T-cell (primary cell): ENCODE data around the gene GCSAM. TPM values are rescaled to one million over a fixed set of nuclear protein-coding genes. Genes with fewer than 3 reads are reported as not detected.

Source experiments
- ATAC-seq, 4 experiments: fragments of 200-7000 bp in 3 of 4; fragments of 150-1000 bp in 1 of 4; cut with Tn5 transposase; replicated peaks in 1 of 4; 1 replicate in 3 of 4; 2 replicates in 1 of 4; pipeline ENCODE4 v1.10.0; 2021; ENCODE audit warnings: moderate library complexity in 3 of 4, mild to moderate bottlenecking in 2 of 4, moderate number of reproducible peaks in 1 of 4
- CTCF ChIA-PET, 2 donors: fragments of 300-600 bp; sonication (Branson Sonifier 250); formaldehyde crosslinking; loops; one replicate each; lab custom pipeline; 2022; ENCODE audit warnings: antibody characterized with exemption in 2 of 2; lab: Charles Lee
- POLR2A ChIA-PET, 2 donors: fragments of 300-600 bp; sonication (Branson Sonifier 250); formaldehyde crosslinking; loops; one replicate each; lab custom pipeline; 2022; ENCODE audit warnings: antibody characterized with exemption in 2 of 2; lab: Charles Lee
- DNase-seq, 35 experiments: peaks; one replicate each; pipeline versions ENCODE4 v3.0.0 to v3.0.0-alpha.2; 2013 to 2023
- H3K27ac ChIP-seq: one replicate; pipeline ENCODE4 v1.5.1; 2013; ENCODE audit warnings: low read length
- H3K27me3 ChIP-seq, 2 experiments: replicated peaks in 1 of 2; 1 replicate in 1 of 2; 2 replicates in 1 of 2; pipeline versions ENCODE4 v1.6.1 to v1.7.0; 2013; ENCODE audit warnings: low read length in 1 of 2, mixed read lengths in 1 of 2; ENCODE audit not compliant: control insufficient read depth in 2 of 2, insufficient read depth in 2 of 2; ENCODE audit errors: extremely low read depth in 1 of 2
- H3K36me3 ChIP-seq, 2 donors: 1 replicate in 1 of 2; 2 replicates in 1 of 2; pipeline versions ENCODE4 v1.6.1 to v1.7.0; 2013; ENCODE audit warnings: low read length in 1 of 2; ENCODE audit not compliant: control insufficient read depth in 2 of 2, insufficient read depth in 1 of 2; ENCODE audit errors: extremely low read depth in 1 of 2
- H3K4me1 ChIP-seq, 2 experiments: 1 replicate in 1 of 2; 2 replicates in 1 of 2; pipeline versions ENCODE4 v1.6.1 to v1.7.0; 2013; ENCODE audit warnings: low read length in 2 of 2, mixed read lengths in 1 of 2; ENCODE audit not compliant: insufficient read depth in 2 of 2, control insufficient read depth in 1 of 2; ENCODE audit errors: extremely low read depth in 1 of 2
- H3K4me3 ChIP-seq, 2 donors: 1 replicate in 1 of 2; 2 replicates in 1 of 2; pipeline versions ENCODE4 v1.5.1 to v1.7.0; 2013; ENCODE audit warnings: mild to moderate bottlenecking in 2 of 2, low read length in 1 of 2, moderate library complexity in 1 of 2; ENCODE audit not compliant: control insufficient read depth in 1 of 2; ENCODE audit errors: extremely low read depth in 1 of 2
- H3K9me3 ChIP-seq: 2 replicates; pipeline ENCODE4 v1.7.0; 2013
- H3K27ac Mint-ChIP-seq, 2 donors: one replicate each; pipeline ENCODE4 v1.8.0; 2020 to 2021; ENCODE audit warnings: mild to moderate bottlenecking in 2 of 2, mixed read lengths in 2 of 2
- H3K27me3 Mint-ChIP-seq, 2 donors: one replicate each; pipeline ENCODE4 v1.8.0; 2021 to 2022; ENCODE audit warnings: mixed read lengths in 2 of 2
- H3K36me3 Mint-ChIP-seq: one replicate; pipeline ENCODE4 v1.8.0; 2021; ENCODE audit warnings: mixed read lengths
- H3K4me1 Mint-ChIP-seq, 3 donors: one replicate each; pipeline ENCODE4 v1.8.0; 2020 to 2022; ENCODE audit warnings: mixed read lengths in 3 of 3, mild to moderate bottlenecking in 1 of 3
- H3K4me3 Mint-ChIP-seq, 3 donors: one replicate each; pipeline ENCODE4 v1.8.0; 2020 to 2022; ENCODE audit warnings: mild to moderate bottlenecking in 3 of 3, mixed read lengths in 3 of 3, moderate library complexity in 3 of 3
- H3K9me3 Mint-ChIP-seq, 3 donors: one replicate each; pipeline ENCODE4 v1.8.0; 2020 to 2022; ENCODE audit warnings: mixed read lengths in 3 of 3
- WGBS: methylation state at CpG from one replicate; pipeline ENCODE4 v1.1.5; 2013; ENCODE audit warnings: missing lambda C conversion rate; ENCODE audit not compliant: insufficient coverage; 5-methylcytosine and 5-hydroxymethylcytosine counted together
- total RNA-seq, 35 experiments: library from RNA in 6 of 35; stranded (reverse) in 6 of 35; fragments of 120-200 nt in 1 of 35; gene quantifications; one replicate each; pipeline versions ENCODE4 v1.2.1 to v1.2.4 and lab custom pipeline; 2013 to 2026

The GCSAM gene
- total RNA-seq, 5 donors from 2014 or later (not counting 1 experiment from before 2014, with no cell fraction given), result 15.8 to 21.6 (median 18.2) TPM

DNA sequence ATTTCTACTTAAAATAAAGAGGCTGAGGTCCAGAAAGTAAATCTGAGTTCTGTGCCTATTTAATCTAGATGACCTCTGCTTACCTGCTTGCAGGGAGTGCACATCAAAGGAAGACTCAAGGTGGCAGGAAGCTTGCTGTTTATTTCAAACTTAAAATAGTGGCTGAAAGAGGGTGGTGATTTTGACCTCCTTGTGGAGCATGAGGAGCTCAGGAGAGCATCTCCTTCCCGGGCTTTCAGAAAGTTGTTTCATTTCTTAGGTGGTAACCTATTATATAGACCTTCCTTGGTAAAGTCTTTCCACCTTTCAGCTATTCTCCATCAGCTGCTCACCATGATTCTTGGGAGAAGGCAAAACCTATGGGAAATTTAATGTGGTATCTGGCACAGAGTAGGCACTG is 494 bp downstream of the GCSAM start:
- ATAC-seq (peak in 3 of 4 experiments; percentile 5 to 27 (median 27)), DNase-seq (peak in 1 of 35 experiments; percentile 40)
- H3K27me3 Mint-ChIP-seq, result no peaks in the 10 kb centered on the region
- Histone ChIP-seq H3K4me1 (peaks cover 51 to 81% of the 10 kb centered on the region in 2 experiments), H3K4me3 (peak overlapping the region; percentile 46 to 64), H3K27ac (peak overlapping the region; percentile 87), H3K36me3 (no peaks in the 10 kb centered on the region), H3K27me3 (no peaks in the 10 kb centered on the region), H3K9me3 (no peaks in the 10 kb centered on the region)
- POLR2A ChIA-PET, result no interaction called here
- peak overlapping the region; percentile 86 to 92 (median 90) for H3K4me3 Mint-ChIP-seq
- no CpG with 5 or more reads among the region's 1 CpG for WGBS
- no peaks in the 10 kb centered on the region for H3K9me3 Mint-ChIP-seq
- H3K36me3 Mint-ChIP-seq, result no peaks in the 10 kb centered on the region
- peak overlapping the region; percentile 93 to 98 for H3K27ac Mint-ChIP-seq
- CTCF ChIA-PET, result interaction anchor here (1.1 to 1.3 kb wide), 2 partner anchors 8 to 21 kb away, joined by 3 to 7 read pairs; no protein-coding TSS in a partner anchor
- H3K4me1 Mint-ChIP-seq, result peaks cover 92 to 95% (median 92%) of the 10 kb centered on the region in 3 donors

DNA sequence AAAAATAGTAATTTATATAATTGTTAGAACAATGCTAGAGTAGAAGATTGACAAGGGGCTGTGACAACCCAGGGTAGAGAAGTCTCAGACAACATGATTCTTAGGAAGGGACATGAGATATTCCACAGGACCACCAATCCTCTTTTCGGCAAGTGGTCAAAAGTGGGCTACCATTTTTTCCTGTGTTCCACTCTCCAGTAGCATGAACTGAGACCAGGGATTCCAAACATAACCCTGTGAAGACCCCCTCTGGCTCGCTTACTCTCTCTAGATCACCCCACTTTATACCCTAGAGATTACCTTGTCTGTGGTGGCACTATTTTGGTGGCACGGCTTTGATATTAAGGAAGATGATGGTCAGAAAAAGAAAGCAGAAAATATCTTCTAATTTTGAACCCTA is 960 bp downstream of the GCSAM start:
- peak overlapping the region; percentile 46 to 64 for H3K4me3 ChIP-seq
- H3K27ac ChIP-seq, result peak overlapping the region; percentile 87
- WGBS, result 100% methylated on average over 1 of the region's 3 CpGs
- no peak for ATAC-seq
- Mint-ChIP-seq H3K36me3 (no peaks in the 10 kb centered on the region), H3K4me1 (peaks cover 92 to 95% (median 92%) of the 10 kb centered on the region in 3 donors), H3K9me3 (no peaks in the 10 kb centered on the region), H3K27ac (peak overlapping the region; percentile 93 to 98), H3K4me3 (peak overlapping the region; percentile 86 to 92 (median 90)), H3K27me3 (no peaks in the 10 kb centered on the region)
- H3K4me1 ChIP-seq, result peaks cover 52 to 85% of the 10 kb centered on the region in 2 experiments
- DNase-seq, result no peak
- ChIA-PET CTCF (interaction anchor here in 1 of 2 donors (1.1 kb wide), 1 partner anchor 21 kb away, joined by 7 read pairs; no protein-coding TSS in a partner anchor), POLR2A (no interaction called here)
- H3K9me3 ChIP-seq, result no peaks in the 10 kb centered on the region
- H3K36me3 ChIP-seq, result no peaks in the 10 kb centered on the region
- no peaks in the 10 kb centered on the region for H3K27me3 ChIP-seq

DNA sequence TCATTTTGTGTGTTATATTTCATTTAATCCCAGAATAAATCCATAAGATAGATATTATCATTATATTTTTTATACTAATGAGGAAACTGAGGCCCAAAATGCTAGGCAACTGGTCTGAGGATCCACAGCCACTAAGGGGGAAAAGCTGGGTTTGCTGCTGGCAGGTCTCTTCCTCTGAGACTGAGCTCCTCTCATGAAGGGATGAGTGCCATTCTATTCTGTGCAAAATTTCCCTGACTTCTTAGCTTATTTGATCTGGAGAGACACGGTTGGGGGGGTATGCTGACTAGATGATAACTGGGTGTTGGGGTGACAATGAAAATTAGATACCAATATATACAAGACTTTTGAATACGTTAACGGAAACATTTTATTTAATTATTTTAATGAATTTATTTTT is 1.9 kb downstream of the GCSAM start:
- peak overlapping the region; percentile 82 to 86 for H3K27ac Mint-ChIP-seq
- no CpG with 5 or more reads among the region's 3 CpGs for WGBS
- peak overlapping the region; percentile 83 for H3K27ac ChIP-seq
- no peak for ATAC-seq
- no peaks in the 10 kb centered on the region for H3K9me3 ChIP-seq
- ChIA-PET CTCF (interaction anchor here in 1 of 2 donors (1.3 kb wide), 1 partner anchor 19 kb away, joined by 3 read pairs; no protein-coding TSS in a partner anchor), POLR2A (interaction anchor here in 1 of 2 donors (0.6 kb wide), 1 partner anchor 163 kb away, joined by 4 read pairs; the partner anchor contains the start of gene SLC9C1)
- peaks cover 6% of the 10 kb centered on the region for H3K36me3 Mint-ChIP-seq
- peaks cover 93 to 95% (median 94%) of the 10 kb centered on the region in 3 donors for H3K4me1 Mint-ChIP-seq
- H3K4me3 ChIP-seq, result no peak overlapping the region
- H3K9me3 Mint-ChIP-seq, result no peaks in the 10 kb centered on the region
- DNase-seq, result no peak
- H3K36me3 ChIP-seq, result no peaks in the 10 kb centered on the region
- H3K27me3 Mint-ChIP-seq, result no peaks in the 10 kb centered on the region
- no peaks in the 10 kb centered on the region for H3K27me3 ChIP-seq
- H3K4me1 ChIP-seq, result peaks cover 53 to 86% of the 10 kb centered on the region in 2 experiments
- H3K4me3 Mint-ChIP-seq, result peak overlapping the region; percentile 55 to 64 (median 55)

DNA sequence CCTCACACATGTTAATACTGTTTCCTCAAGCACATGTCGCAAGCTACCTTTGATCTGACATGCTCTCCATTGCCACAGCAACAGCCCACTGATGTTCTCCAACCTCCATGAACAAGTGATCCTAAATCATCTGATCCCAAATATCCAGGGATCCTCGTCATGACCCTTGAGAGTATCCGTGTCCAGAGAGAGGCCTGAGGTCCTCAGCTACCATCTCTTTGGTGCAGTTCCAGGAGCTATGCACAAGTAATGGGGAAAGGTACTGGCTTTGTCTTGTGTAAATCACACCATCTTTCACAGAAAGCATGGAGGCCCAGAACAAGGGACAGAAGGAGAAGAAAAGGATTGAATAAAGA is 2.4 kb downstream of the GCSAM start:
- H3K36me3 Mint-ChIP-seq, result peaks cover 9% of the 10 kb centered on the region
- H3K27ac ChIP-seq, result peak overlapping the region; percentile 83
- H3K4me3 Mint-ChIP-seq, result peak overlapping the region in 2 of 3 donors; percentile 42 to 64
- H3K4me3 ChIP-seq, result no peak overlapping the region
- peaks cover 55 to 88% of the 10 kb centered on the region in 2 experiments for H3K4me1 ChIP-seq
- ChIA-PET CTCF (interaction anchor here (1.3 to 4.6 kb wide), 2 partner anchors 19 kb away, joined by 3 to 25 read pairs; no protein-coding TSS in a partner anchor), POLR2A (interaction anchor here in 1 of 2 donors (0.6 kb wide), 1 partner anchor 164 kb away, joined by 4 read pairs; the partner anchor contains the start of gene SLC9C1)
- WGBS, result no CpG with 5 or more reads among the region's 3 CpGs
- DNase-seq (no peak), ATAC-seq (no peak)
- H3K9me3 ChIP-seq, result no peaks in the 10 kb centered on the region
- H3K27me3 ChIP-seq, result no peaks in the 10 kb centered on the region
- H3K27ac Mint-ChIP-seq, result peak overlapping the region; percentile 82
- no peaks in the 10 kb centered on the region for H3K27me3 Mint-ChIP-seq
- peaks cover 0 to 2% of the 10 kb centered on the region in 2 donors for H3K36me3 ChIP-seq
- no peaks in the 10 kb centered on the region for H3K9me3 Mint-ChIP-seq
- H3K4me1 Mint-ChIP-seq, result peaks cover 93 to 95% (median 95%) of the 10 kb centered on the region in 3 donors

DNA sequence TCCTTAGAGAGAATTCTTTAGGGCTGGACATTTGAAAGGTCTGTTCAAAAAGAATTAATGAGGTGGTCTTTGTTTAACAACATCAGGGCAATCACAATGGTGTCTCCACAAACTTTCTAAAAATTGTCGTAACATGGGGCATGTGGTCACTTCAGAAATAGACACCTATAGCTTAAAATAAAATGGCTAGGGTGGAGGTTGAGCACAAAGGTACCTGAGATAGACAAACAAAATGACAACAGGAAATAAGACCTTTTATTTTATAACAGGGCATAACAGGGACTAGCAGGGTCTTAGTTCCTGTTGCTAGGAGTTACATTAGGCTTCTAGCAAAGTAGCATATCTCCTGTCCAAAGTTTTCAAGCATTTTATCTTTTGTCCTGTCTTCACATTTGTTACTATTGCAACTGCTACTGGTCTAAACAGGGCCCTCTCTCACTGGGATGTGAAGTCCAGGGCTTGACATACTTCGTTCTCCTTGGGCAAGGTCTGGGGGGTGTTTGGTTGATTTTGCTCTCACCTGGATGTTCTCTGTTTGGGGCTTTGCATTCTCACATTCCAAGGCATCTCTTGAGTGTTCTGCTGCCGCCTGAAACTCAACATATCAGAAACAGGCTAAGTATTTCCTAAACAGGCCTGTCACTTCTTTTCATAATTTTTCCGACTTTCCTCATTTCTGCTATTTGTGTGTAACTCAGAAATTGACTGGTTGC is 3.0 kb downstream of the GCSAM start:
- ATAC-seq (no peak), DNase-seq (no peak)
- Histone ChIP-seq H3K27ac (peak overlapping the region; percentile 83), H3K27me3 (no peaks in the 10 kb centered on the region), H3K36me3 (peaks cover 0 to 6% of the 10 kb centered on the region in 2 donors), H3K4me3 (no peak overlapping the region), H3K9me3 (no peaks in the 10 kb centered on the region), H3K4me1 (peaks cover 51 to 83% of the 10 kb centered on the region in 2 experiments)
- Mint-ChIP-seq H3K27ac (peak overlapping the region; percentile 82), H3K9me3 (no peaks in the 10 kb centered on the region), H3K36me3 (peaks cover 14% of the 10 kb centered on the region), H3K4me3 (peak overlapping the region in 2 of 3 donors; percentile 42 to 64), H3K4me1 (peaks cover 93 to 95% (median 93%) of the 10 kb centered on the region in 3 donors), H3K27me3 (no peaks in the 10 kb centered on the region)
- POLR2A ChIA-PET, result no interaction called here
- CTCF ChIA-PET, result interaction anchor here (0.6 to 4.6 kb wide), 7 partner anchors 8 to 884 kb away, joined by 3 to 25 read pairs (median 3); partner anchors contain the start of gene CD200 (in 1 of the 2)
- 73% methylated on average over 1 of the region's 4 CpGs for WGBS
